DOHH2 (cell line): ENCODE data around the gene PLEKHA1.

ENCODE experiments used
- H3F3A ChIP-seq: fragments of 200-600 bp; sonication (generic), shearing (Covaris generic); 2 replicates; pipeline ENCODE4 v1.6.0; 2016; ENCODE audit warnings: antibody characterized with exemption, mild to moderate bottlenecking; ENCODE audit not compliant: control insufficient read depth, insufficient read depth
- H3K27ac ChIP-seq: fragments of 200-600 bp; sonication (generic); 2 replicates; pipeline ENCODE4 v1.5.1; 2014; ENCODE audit warnings: low read depth, mild to moderate bottlenecking, low read length, moderate library complexity
- H3K27me3 ChIP-seq: fragments of 200-600 bp; sonication (generic); 2 replicates; pipeline ENCODE4 v1.6.1; 2014; ENCODE audit warnings: mild to moderate bottlenecking, low read length, mixed read lengths; ENCODE audit not compliant: control insufficient read depth
- H3K36me3 ChIP-seq: fragments of 200-600 bp; sonication (generic); 2 replicates; pipeline ENCODE4 v1.6.1; 2014; ENCODE audit warnings: mild to moderate bottlenecking, low read length, moderate library complexity, mixed read lengths; ENCODE audit not compliant: control insufficient read depth
- H3K4me1 ChIP-seq: fragments of 200-600 bp; sonication (generic); 2 replicates; pipeline ENCODE4 v1.6.1; 2014; ENCODE audit warnings: mild to moderate bottlenecking, low read length, mixed read lengths; ENCODE audit not compliant: control insufficient read depth
- H3K4me2 ChIP-seq: fragments of 200-600 bp; sonication (generic); 2 replicates; pipeline ENCODE4 v1.6.0; 2014; ENCODE audit warnings: mild to moderate bottlenecking, low read length, moderate library complexity
- H3K4me3 ChIP-seq: fragments of 200-600 bp; sonication (generic); 2 replicates; pipeline ENCODE4 v1.5.1; 2014; ENCODE audit warnings: mild to moderate bottlenecking, low read length, mixed read lengths
- H3K79me2 ChIP-seq: fragments of 200-600 bp; sonication (generic); 2 replicates; pipeline ENCODE4 v1.6.1; 2014; ENCODE audit warnings: mild to moderate bottlenecking, low read length, mixed read lengths; ENCODE audit not compliant: control insufficient read depth
- H3K9me2 ChIP-seq: fragments of 200-600 bp; sonication (generic); replicated peaks from 2 replicates; pipeline ENCODE4 v1.6.1; 2014; ENCODE audit warnings: mild to moderate bottlenecking, low read length, mixed read lengths; ENCODE audit not compliant: control insufficient read depth
- H3K9me3 ChIP-seq: fragments of 200-600 bp; sonication (generic); 2 replicates; pipeline ENCODE4 v1.6.1; 2014; ENCODE audit warnings: antibody characterized with exemption, low read length, mixed read lengths; ENCODE audit not compliant: control insufficient read depth, insufficient read depth
- H4K20me1 ChIP-seq: fragments of 200-600 bp; sonication (generic); 2 replicates; pipeline ENCODE4 v1.6.0; 2014; ENCODE audit warnings: low read depth, mild to moderate bottlenecking, antibody characterized with exemption, low read length, moderate library complexity; ENCODE audit not compliant: control insufficient read depth, insufficient read depth
- EZH2phosphoT487 ChIP-seq: fragments of 200-600 bp; sonication (generic); IDR thresholded peaks from 2 replicates; pipeline ENCODE4 v1.6.1; 2017; ENCODE audit warnings: borderline replicate concordance, mild to moderate bottlenecking, antibody characterized with exemption, low read length, moderate library complexity, mixed read lengths
- TF ChIP-seq, protein P1 (sequence below): fragments of 200-600 bp; sonication (generic); IDR thresholded peaks from one replicate; pipeline ENCODE4 v1.5.1; 2014; ENCODE audit warnings: antibody characterized with exemption, mild to moderate bottlenecking, low read depth, low read length; ENCODE audit not compliant: poor library complexity, severe bottlenecking

The PLEKHA1 gene

DNA sequence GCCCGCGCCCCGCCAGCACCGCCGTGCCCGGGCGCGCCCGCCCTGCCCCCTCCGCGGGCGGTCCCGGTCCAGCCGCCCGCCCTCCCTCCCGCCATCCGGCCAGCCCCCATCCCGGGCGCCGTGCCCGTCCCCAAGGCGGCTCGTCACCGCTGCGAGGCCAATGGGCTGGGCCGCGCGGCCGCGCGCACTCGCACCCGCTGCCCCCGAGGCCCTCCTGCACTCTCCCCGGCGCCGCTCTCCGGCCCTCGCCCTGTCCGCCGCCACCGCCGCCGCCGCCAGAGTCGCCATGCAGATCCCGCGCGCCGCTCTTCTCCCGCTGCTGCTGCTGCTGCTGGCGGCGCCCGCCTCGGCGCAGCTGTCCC is 86.8 kb downstream of the PLEKHA1 start, which contains the start of gene HTRA1:
HTRA1 (plus strand) TSS at position 187 of the 362 bp plus-strand sequence; CDS start at position 287, 100 bp downstream.
- Histone ChIP-seq H3K36me3 (no peaks in the 10 kb centered on the region), H4K20me1 (no peaks in the 10 kb centered on the region; the same call in 1 of the 2 replicates), H3K79me2 (no peaks in the 10 kb centered on the region), H3K4me1 (no peaks in the 10 kb centered on the region), H3K9me3 (no peaks in the 10 kb centered on the region), H3K4me2 (no peak within 1 kb of the TSS), H3F3A (no peaks in the 10 kb centered on the region), H3K4me3 (no peak within 1 kb of the TSS), H3K9me2 (no peaks in the 10 kb centered on the region), H3K27ac (no peak within 1 kb of the TSS), H3K27me3 (peaks cover 23% of the 10 kb centered on the region)
- TF ChIP-seq, protein P1, sequence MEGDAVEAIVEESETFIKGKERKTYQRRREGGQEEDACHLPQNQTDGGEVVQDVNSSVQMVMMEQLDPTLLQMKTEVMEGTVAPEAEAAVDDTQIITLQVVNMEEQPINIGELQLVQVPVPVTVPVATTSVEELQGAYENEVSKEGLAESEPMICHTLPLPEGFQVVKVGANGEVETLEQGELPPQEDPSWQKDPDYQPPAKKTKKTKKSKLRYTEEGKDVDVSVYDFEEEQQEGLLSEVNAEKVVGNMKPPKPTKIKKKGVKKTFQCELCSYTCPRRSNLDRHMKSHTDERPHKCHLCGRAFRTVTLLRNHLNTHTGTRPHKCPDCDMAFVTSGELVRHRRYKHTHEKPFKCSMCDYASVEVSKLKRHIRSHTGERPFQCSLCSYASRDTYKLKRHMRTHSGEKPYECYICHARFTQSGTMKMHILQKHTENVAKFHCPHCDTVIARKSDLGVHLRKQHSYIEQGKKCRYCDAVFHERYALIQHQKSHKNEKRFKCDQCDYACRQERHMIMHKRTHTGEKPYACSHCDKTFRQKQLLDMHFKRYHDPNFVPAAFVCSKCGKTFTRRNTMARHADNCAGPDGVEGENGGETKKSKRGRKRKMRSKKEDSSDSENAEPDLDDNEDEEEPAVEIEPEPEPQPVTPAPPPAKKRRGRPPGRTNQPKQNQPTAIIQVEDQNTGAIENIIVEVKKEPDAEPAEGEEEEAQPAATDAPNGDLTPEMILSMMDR, result no peak
- TF ChIP-seq EZH2phosphoT487, result no peak

DNA sequence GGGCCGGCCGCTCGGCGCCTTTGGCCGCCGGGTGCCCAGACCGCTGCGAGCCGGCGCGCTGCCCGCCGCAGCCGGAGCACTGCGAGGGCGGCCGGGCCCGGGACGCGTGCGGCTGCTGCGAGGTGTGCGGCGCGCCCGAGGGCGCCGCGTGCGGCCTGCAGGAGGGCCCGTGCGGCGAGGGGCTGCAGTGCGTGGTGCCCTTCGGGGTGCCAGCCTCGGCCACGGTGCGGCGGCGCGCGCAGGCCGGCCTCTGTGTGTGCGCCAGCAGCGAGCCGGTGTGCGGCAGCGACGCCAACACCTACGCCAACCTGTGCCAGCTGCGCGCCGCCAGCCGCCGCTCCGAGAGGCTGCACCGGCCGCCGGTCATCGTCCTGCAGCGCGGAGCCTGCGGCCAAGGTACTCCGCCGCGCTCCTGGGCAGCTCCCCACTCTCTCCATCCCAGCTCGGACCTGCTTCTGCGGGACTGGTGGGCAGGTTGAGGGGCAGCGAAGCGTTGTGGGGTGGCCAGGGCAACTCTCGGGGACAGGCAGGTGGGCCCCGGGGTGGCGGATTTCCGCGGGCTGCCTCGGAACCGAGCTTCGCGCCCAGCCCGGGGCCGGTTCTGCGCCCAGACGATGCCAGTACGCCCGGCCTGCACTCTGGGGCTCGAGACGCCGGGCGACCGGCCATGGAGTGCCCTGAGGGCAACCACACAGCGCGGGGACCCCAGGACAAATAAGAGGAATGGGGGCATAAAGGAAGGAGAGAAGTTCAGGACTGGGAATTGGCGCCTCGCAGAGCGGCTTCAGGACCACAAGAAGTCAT is 87.4 kb downstream of the PLEKHA1 start:
- peaks cover 22% of the 10 kb centered on the region for H3K27me3 ChIP-seq
- no peaks in the 10 kb centered on the region for H3K36me3 ChIP-seq
- H3K79me2 ChIP-seq, result no peaks in the 10 kb centered on the region
- no peak overlapping the region for H3K27ac ChIP-seq
- no peaks in the 10 kb centered on the region; the same call in 1 of the 2 replicates for H4K20me1 ChIP-seq
- no peak overlapping the region for H3K4me2 ChIP-seq
- H3K9me2 ChIP-seq, result no peaks in the 10 kb centered on the region
- no peaks in the 10 kb centered on the region for H3K9me3 ChIP-seq
- no peak overlapping the region for H3K4me3 ChIP-seq
- H3F3A ChIP-seq, result no peaks in the 10 kb centered on the region
- TF ChIP-seq, protein P1, result no peak
- TF ChIP-seq EZH2phosphoT487, result no peak
- H3K4me1 ChIP-seq, result no peaks in the 10 kb centered on the region

DNA sequence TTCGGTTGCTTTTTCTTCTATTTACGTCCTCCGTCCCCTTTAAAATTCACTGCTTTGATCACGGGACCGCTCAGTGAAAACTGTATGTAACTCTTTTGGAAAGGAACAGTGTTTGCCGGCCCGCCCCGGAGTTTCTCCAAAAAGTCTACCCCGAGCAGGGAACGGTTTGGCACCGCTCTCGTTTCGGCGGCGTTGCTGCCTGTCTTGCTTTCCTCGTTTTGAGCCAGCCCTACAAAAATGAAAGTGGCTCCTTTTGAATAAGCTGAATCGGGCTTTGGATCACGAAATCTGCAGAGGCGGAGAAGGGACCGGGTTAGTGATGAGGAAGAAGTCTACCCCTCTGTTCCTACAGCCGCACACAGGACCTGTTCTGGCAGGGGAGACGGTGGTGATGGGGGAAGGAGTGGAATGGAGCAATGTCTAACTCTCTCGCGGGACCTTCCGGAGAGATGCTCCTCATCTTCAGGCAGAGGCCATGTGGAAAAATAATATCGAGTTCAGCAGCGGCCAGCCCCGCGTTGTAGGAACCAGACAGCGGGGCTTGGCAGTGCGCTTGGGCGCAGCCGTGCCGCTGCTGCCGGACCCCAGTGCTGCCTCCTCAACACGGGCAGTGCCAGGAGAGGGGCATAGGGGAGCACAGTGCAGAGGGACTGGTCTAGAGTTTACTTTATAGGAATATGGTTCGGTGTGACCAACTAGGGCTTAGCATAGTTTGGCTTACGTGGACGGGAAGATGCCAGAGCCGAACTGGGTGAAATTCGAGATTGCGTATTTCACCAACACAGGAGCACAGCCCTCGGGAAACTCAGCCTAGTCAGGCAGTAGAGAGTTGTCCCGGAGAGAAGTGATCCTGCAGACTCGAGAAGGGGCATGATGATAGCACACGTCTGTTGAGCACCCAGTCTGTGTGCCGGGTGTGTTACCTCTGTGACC is 88.3 kb downstream of the PLEKHA1 start:
- no peak overlapping the region for H3K4me2 ChIP-seq
- H3K27ac ChIP-seq, result no peak overlapping the region
- H3K27me3 ChIP-seq, result peaks cover 16% of the 10 kb centered on the region
- TF ChIP-seq, protein P1, result no peak
- TF ChIP-seq EZH2phosphoT487, result no peak
- no peaks in the 10 kb centered on the region; the same call in 1 of the 2 replicates for H4K20me1 ChIP-seq
- H3K4me3 ChIP-seq, result no peak overlapping the region
- H3F3A ChIP-seq, result no peaks in the 10 kb centered on the region
- H3K9me2 ChIP-seq, result no peaks in the 10 kb centered on the region
- H3K4me1 ChIP-seq, result no peaks in the 10 kb centered on the region
- no peaks in the 10 kb centered on the region for H3K79me2 ChIP-seq
- H3K36me3 ChIP-seq, result no peaks in the 10 kb centered on the region
- H3K9me3 ChIP-seq, result no peaks in the 10 kb centered on the region
